ENCODE data around the gene HES4.
"Not testable (repeated sequence)": the region's sequence is repeated elsewhere in the genome, so short reads cannot be mapped to it uniquely, and the experiment has no call there.

The HES4 gene

GRCh38 chr1:998745-998994, 1.2 kb downstream of the HES4 start:
- DNase-seq (ENCODE audit: low spot score) = no peak

DNA sequence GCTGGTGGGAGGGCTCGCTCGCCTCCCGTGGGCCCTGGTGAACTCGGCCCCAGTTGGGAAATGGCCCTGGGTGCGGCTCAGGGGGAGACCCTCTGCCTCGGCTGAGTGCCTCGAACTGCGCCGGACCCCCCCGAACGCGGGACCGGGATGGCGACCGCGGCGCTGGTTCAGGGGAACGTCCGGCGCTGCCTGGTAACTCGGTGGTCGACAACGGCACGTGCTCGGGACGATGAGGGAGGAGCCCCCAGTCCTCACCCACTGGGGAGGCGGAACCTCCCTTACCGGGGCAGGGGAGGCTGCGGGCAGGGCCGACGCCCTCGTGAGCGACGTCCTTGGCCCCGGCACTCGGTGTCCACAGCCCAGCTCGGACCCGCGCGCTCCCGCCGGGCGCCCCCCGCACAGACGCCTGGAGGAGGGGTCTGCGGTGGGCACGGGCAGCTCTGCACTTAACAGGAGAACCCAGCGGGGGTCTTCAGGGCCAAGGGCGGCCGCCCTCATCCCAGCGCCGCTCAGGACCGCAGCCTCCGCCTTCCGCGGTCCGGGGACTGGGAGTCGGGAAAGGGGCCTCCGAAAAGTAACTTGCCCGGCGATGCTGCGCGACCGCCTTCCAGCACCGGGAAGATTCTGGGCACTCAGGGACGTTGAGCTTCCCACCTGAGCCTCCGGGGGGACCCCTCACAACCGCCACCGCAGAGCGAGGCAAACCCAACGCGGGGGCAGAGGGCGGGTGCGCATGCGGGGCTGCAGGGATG, 1.7 kb downstream of the HES4 start:
- no peak for DNase-seq (ENCODE audit: low spot score)

GRCh38 chr1:997713-997992, 2.2 kb downstream of the HES4 start:
- DNase-seq (ENCODE audit: low spot score) = no peak

DNA sequence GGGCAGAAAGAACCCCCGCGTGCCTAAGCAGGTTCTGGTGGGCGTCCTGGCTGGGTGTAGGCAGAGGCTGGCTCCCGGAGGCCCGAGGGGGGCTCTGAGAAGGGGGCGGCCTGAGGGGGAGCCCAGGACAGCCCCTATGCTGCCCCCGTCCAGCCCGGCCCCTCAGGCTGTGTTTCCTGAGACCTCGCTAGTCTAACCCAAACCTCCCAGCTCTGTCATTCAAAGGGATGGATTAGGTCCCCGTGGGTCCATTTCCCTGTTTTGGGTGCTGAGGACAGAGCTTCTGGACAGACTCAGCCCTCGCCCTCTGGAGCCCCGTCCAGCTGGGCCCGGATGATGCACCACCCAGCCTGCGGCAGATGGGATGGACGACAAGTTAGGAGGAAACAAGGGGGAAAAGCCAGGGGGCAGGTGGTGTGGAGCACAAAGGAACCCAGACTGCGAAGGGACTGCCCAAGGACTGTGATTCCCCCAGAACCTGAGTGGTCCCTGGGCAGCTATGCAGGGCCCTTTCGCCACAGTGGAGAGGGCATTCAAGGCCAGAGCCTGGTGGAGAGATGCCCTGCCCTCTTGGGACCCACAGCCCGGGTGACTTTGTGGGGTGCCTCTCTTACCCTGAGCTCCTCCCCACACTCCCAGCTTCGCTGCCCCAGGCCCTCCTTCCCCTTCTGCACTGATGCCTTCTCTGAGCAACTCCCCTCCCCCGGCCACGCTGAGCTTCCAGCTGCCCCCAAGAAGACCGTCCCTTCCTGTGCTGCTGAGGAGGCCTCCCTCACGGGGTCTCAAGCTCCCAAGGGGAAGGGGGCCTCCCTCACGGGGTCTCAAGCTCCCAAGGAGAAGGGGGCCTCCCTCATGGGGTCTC, 2.8 kb downstream of the HES4 start:
- DNase-seq (ENCODE audit: low spot score) = no peak

GRCh38 chr1:995665-996633, 3.9 kb downstream of the HES4 start:
- no peak for DNase-seq (ENCODE audit: low spot score)

- not testable (repeated sequence) for DNase-seq (ENCODE audit: low spot score)
Measured at GRCh38 chr1:994546-994945, 5.4 kb downstream of the HES4 start.

DNA sequence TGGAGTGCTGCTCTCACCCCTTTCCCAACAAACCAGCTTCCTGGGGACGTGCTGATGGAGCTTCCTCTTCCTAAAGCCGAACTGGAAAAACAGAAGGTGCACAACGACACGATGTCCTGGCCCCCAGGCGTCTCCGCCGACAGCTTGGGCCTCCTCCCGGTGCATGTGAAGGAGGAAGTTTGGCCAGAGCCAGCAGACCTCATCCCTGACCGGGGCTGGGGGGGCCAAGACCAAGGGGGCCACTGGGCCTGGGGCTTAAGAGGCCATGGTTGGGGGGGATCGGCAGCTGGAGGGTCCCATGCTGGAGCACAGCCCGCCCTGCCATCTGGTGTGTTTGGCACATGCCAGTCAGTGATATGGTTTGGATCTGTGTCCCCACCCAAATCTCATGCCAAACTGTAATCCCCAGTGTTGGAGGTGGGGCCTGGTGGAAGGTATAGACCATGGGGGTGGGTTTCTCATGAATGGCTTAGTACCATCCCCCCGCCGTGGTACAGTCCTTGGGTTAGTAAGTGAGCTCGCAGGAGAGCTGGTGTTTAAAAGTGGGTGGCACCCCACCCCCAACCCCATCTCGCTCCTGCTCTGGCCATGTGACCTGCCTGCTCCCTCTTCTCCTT, 6.4 kb downstream of the HES4 start:
- DNase-seq (ENCODE audit: low spot score) = no peak

- DNase-seq (ENCODE audit: low spot score) = no peak
Measured at GRCh38 chr1:992362-992761, 7.5 kb downstream of the HES4 start.

DNA sequence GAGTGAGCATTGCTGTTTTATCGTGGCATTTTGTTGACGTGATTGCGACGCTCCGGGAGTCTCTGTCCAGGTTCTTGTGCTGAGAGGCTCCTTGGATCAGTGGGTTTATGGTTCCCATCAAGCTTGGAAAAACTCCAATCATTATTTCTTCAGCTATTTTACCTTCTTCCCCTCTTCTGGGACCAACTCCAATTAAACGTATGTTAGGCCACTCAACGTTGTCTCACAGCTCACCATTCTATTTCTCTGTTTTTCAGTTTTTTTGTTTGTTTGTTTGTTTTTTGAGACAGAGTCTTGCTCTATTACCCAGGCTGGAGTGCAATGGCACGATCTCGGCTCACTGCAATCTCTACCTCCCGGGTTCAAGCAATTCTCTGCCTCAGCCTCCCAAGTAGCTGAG, 8.0 kb downstream of the HES4 start:
- no peak for DNase-seq (ENCODE audit: low spot score)

- not testable (repeated sequence) for DNase-seq (ENCODE audit: low spot score)
Measured at GRCh38 chr1:991275-991674, 8.6 kb downstream of the HES4 start.

DNA sequence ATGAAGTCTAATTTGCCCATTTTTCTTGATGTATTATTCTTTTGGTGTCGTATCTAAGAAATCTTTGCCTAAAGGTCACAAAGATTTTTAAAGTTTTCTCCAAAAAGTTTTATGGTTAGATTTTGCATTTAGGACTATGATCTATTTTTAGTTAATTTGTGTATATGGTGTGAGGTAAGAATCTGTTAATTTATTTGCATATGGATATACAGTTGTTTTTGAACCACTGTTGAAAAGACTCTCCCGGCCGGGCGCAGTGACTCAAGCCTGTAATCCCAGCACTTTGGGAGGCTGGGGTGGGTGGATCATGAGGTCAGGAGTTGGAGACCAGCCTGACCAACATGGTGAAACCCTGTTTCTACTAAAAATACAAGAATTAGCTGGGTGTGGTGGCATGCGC, 11.8 kb downstream of the HES4 start:
- DNase-seq (ENCODE audit: low spot score) = not testable (repeated sequence)

DNA sequence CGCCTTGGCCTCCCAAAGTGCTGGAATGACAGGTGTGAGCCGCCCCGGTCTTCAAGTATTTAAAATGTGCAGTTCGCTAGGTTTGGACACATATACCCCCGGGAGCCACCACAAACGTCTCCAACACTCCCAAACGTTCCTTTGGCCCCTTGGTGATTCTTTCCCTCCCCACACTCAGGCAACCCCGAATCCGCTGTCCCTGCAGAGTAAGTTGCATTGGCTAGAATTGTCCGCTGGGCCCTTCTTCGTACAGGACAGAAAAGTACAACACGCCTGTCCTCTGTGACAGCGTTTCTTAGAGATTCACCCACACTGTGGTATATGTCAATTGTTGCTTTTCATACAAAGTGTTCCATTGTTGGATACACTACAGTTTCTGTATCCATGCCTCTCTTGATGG, 14.8 kb downstream of the HES4 start:
- DNase-seq (ENCODE audit: low spot score) = no peak

DNA sequence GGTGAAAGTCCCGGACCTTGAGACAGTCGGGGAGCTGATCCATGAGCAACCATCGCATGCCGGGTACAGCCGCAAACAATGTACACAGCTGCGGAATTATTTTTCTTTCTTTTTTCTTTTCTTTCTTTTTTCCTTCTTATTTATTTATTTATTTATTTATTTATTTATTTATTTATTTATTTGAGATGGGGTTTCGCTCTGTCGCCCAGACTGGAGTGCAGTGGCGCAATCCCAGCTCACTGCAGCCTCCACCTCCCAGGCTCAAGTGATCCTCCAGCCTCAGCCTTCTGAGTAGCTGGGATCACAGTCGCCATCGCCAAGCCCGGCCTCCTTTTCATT, 15.5 kb downstream of the HES4 start:
- DNase-seq (ENCODE audit: low spot score) = no peak

GRCh38 chr1:983798-984475, 16.0 kb downstream of the HES4 start:
- peak; percentile 39 for DNase-seq (ENCODE audit: low spot score)

DNA sequence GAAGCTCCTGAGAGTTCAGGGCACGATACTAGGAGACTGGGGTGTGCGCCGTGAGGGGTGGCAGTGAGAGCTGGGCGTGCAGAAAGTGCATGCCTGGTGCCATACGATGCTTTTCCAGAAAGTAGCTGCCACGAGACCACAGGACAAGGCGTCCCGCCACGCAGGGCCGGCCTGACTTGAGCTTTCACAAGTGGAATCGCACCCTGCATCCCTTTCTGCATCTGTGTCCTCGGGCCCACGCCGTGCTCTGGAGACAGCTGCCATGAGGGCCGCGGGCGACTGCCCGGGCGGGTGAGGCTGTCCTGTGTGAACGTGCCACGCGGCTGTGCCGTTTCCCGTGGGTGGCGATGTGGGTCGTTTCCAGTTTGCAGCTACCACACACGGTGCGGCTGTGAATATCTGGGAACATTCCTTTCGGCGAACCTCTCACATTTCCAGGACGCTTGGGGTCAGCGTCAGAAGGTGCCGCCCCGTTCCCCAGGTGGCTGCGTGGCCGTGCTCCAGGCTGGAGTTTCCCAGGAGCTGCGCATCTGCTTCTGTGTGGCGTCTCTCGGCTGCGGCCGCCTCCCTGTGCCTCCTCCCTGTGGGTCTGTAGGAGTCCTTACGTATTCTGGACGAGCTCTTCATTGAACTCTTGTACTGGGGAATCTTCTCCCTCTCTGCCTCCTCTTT, 17.0 kb downstream of the HES4 start:
- no peak for DNase-seq (ENCODE audit: low spot score)

- no peak for DNase-seq (ENCODE audit: low spot score)
Measured at GRCh38 chr1:981955-982558, 17.8 kb downstream of the HES4 start, which contains the start of gene PERM1. Gene PERM1 (minus strand): TSS chr1:982093. CDS start chr1:981029, 1,064 bp downstream.

DNA sequence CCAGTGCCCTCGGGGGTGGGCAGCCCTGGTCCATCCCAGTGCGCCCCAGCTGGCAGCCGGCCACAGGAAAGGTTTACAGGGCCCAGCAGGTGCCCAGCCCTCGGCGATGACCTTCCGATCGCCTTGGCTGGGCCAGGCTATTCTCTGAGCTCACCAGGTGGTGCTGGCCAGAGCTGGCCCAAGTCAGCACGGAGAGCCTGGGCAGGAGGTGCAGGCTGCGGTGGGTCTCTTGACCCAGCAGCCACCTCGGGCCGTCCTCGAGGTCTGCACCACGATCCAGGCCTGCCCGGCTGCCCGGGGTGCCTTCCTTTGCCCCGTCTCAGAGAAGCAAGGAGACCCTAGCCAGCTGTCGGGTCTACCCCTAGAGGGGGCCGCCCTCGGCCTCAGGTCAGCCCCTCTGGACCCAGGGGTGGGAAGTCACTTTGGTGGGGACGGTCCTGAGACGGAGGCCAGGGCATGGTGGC, 18.4 kb downstream of the HES4 start:
- no peak for DNase-seq (ENCODE audit: low spot score)

- no peak for DNase-seq (ENCODE audit: low spot score)
Measured at GRCh38 chr1:980602-981395, 19.1 kb downstream of the HES4 start.

DNA sequence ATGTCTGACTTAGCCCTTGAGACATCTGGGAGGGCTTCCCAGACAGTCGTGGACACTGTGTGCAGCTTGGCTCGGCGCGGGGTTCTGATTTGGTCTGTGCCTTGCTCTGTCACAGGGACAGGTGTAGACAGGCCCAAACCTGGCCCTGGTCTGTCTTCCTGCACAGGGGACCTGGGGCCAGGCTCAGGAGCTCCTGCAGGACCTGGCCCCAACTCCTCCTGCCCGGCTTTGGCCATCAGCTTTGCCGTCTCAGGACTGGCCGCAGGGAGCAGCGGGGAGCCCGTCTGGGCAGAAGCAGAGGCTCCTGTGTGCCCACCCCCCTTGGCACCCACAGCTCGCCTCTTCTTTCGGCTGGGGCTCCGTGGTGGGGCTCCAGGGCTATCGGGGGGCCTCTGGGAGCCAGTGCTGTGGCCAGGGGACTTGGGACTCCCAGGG, 19.7 kb downstream of the HES4 start:
- DNase-seq (ENCODE audit: low spot score) = no peak

GRCh38 chr1:979744-980072, 20.2 kb downstream of the HES4 start:
- no peak for DNase-seq (ENCODE audit: low spot score)

Measured in hematopoietic multipotent progenitor cell treated with erythropoietin and hydrocortisone succinate and interleukin-3 and kit ligand, for 15 days (in vitro differentiated cells).